ENCODE data around the gene MARCHF9. TPM values are rescaled to one million over a fixed set of nuclear protein-coding genes. Genes with fewer than 3 reads are reported as not detected.
"Not testable (repeated sequence)": the region's sequence is repeated elsewhere in the genome, so short reads cannot be mapped to it uniquely, and the experiment has no call there.

MARCHF9 gene
- polyA plus RNA-seq, 3 donors, result 5.3 to 8.8 (median 7.4) TPM

- no peak overlapping the region for H3K27ac ChIP-seq (ENCODE audit: low read depth, low read length)
- WGBS, 3 donors, result 92 to 96% (median 94%) methylated on average over 4 of the region's 4 CpGs
Observed at GRCh38 chr12:57761391-57761998, 6.6 kb downstream of the MARCHF9 start.

GRCh38 chr12:57762463-57762862 is 7.6 kb downstream of the MARCHF9 start:
- no peak overlapping the region for H3K27ac ChIP-seq (ENCODE audit: low read depth, low read length)
- WGBS, 3 donors, result 93 to 96% (median 94%) methylated on average over 2 of the region's 2 CpGs

GRCh38 chr12:57763881-57764661 is 9.2 kb downstream of the MARCHF9 start:
- H3K27ac ChIP-seq (ENCODE audit: low read depth, low read length), result no peak overlapping the region
- WGBS, 3 donors, result 70 to 81% (median 76%) methylated on average over 6 of the region's 6 CpGs

GRCh38 chr12:57764662-57765002 is 9.7 kb downstream of the MARCHF9 start:
- H3K27ac ChIP-seq (ENCODE audit: low read depth, low read length), result no peak overlapping the region
- 7 to 18% (median 17%) methylated on average over 17 of the region's 17 CpGs for WGBS, 3 donors

GRCh38 chr12:57765003-57765697 is 10.2 kb downstream of the MARCHF9 start:
- H3K27ac ChIP-seq (ENCODE audit: low read depth, low read length), result no peak overlapping the region
- 0 to 2% (median 1%) methylated on average over 57 to 60 of the region's 60 CpGs for WGBS, 3 donors

- 1 to 4% (median 2%) methylated on average over 40 of the region's 40 CpGs for WGBS, 3 donors
- no peak overlapping the region for H3K27ac ChIP-seq (ENCODE audit: low read depth, low read length)
Observed at GRCh38 chr12:57765698-57766463, 11.0 kb downstream of the MARCHF9 start.

GRCh38 chr12:57766464-57767304 is 11.8 kb downstream of the MARCHF9 start, which contains the start of gene CYP27B1:
Gene CYP27B1 (minus strand): TSS chr12:57767078. CDS start chr12:57767041, 37 bp downstream.
- WGBS, 3 donors, result 5 to 8% (median 8%) methylated on average over 38 of the region's 38 CpGs
- H3K27ac ChIP-seq (ENCODE audit: low read depth, low read length), result no peak within 1 kb of the TSS

GRCh38 chr12:57767305-57767698 is 12.4 kb downstream of the MARCHF9 start:
- H3K27ac ChIP-seq (ENCODE audit: low read depth, low read length), result no peak overlapping the region

- WGBS, 3 donors, result 88 to 94% (median 93%) methylated on average over 3 of the region's 3 CpGs
- H3K27ac ChIP-seq (ENCODE audit: low read depth, low read length), result no peak overlapping the region
Observed at GRCh38 chr12:57767876-57768275, 13.0 kb downstream of the MARCHF9 start.

- 95 to 98% (median 96%) methylated on average over 11 of the region's 11 CpGs for WGBS, 3 donors
- H3K27ac ChIP-seq (ENCODE audit: low read depth, low read length), result no peak overlapping the region
Observed at GRCh38 chr12:57769594-57769993, 14.7 kb downstream of the MARCHF9 start.

GRCh38 chr12:57770734-57771133 is 15.8 kb downstream of the MARCHF9 start:
- H3K27ac ChIP-seq (ENCODE audit: low read depth, low read length), result no peak overlapping the region
- 85 to 92% (median 87%) methylated on average over 4 of the region's 4 CpGs for WGBS, 3 donors

- peak overlapping the region; percentile 59 for H3K27ac ChIP-seq (ENCODE audit: low read depth, low read length)
- WGBS, 3 donors, result 3% methylated on average over 16 of the region's 16 CpGs
Observed at GRCh38 chr12:57771236-57771872, 16.5 kb downstream of the MARCHF9 start.

- H3K27ac ChIP-seq (ENCODE audit: low read depth, low read length), result peak within 1 kb of the TSS; percentile 59
- 0 to 1% (median 1%) methylated on average over 28 of the region's 28 CpGs for WGBS, 3 donors
Observed at GRCh38 chr12:57771873-57772428, 17.0 kb downstream of the MARCHF9 start, which contains the start of gene METTL1. Gene METTL1 (minus strand): TSS chr12:57772105. CDS start chr12:57772083, 22 bp downstream.

GRCh38 chr12:57772429-57773322 is 17.8 kb downstream of the MARCHF9 start, which contains the start of gene EEF1AKMT3:
Gene EEF1AKMT3 (plus strand): TSS chr12:57772614. CDS start chr12:57772725, 111 bp downstream.
- WGBS, 3 donors, result 2 to 3% (median 2%) methylated on average over 67 of the region's 67 CpGs
- H3K27ac ChIP-seq (ENCODE audit: low read depth, low read length), result peak within 1 kb of the TSS; percentile 59

- 91 to 95% (median 92%) methylated on average over 11 of the region's 11 CpGs for WGBS, 3 donors
Observed at GRCh38 chr12:57774634-57775033, 19.7 kb downstream of the MARCHF9 start.

GRCh38 chr12:57775044-57775443 is 20.1 kb downstream of the MARCHF9 start:
- 81 to 85% (median 81%) methylated on average over 3 of the region's 3 CpGs for WGBS, 3 donors
- no peak overlapping the region for H3K27ac ChIP-seq (ENCODE audit: low read depth, low read length)

More at GRCh38 chr12:57774634-57775033, 19.7 kb downstream of the MARCHF9 start:
- H3K27ac ChIP-seq (ENCODE audit: low read depth, low read length), result not testable (repeated sequence)
